NOMO-1 treated with dmso at 0.1 percent for 144 hours (cell line): ENCODE measurements around the gene CPO.

ENCODE experiments used
- DNase-seq: peaks from one replicate; lab custom pipeline; 2025; ENCODE audit not compliant: unreplicated experiment; lab: John Stamatoyannopoulos, UW

Gene CPO

DNA sequence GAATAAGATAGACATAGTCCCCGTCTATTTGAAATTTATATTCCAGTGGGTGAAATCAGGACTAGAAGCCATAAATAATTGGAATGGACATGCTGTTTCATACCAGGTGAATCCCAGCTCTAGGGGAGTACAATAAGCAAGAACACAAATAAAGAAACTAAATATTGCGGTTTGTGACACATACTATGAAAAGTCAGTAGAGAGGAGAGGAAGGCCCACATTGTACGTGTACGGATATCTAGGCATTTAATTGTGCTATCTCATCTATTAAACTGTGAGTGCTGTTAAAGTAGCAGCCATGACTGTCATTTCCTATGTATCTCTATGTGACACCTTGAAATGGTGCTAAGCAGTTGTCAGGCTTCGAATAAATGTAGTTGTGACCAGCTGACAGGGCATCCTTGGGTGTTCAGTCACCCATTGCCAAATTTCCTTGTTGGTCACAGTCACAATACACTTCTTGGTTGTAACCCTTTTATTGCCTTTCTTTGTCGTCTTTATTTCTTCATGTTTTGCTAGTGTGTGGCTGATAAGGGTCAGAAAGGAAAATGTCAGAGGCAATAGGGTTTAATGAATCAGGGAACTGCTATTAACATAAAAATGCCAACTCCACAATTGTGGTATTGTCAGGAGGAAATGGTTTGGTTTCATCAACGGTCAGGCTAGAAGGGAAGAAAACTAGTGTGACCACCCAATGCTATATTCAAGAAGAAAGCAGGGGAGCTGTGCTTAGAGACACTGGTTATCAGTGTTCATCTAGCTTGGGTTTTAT, 31.5 kb downstream of the CPO start:
- DNase-seq = no peak

DNA sequence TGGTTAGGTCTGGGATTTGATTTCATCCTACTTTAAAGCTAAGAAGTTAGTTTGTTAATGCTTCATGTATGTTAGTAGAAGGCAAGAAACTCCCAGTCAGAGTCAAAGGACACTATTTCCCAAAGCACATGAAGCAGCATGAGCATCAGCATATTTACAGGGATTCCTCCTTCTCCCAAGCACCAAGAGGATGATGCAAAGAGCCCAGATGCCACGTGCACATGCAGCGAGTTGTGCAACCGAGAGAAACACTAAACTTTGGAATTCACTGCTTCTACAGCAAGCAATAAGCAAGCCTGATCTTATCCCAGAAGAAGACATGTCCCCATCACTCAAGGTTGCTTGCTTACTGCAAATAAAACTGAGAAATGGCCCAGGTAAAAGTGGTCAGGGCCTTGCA, 32.5 kb downstream of the CPO start:
- no peak for DNase-seq

GRCh38 chr2:206974551-206974950, 35.2 kb downstream of the CPO start:
- DNase-seq = no peak

GRCh38 chr2:206978746-206979145, 39.4 kb downstream of the CPO start:
- DNase-seq = no peak

- no peak for DNase-seq
Measured at GRCh38 chr2:206979365-206979764, 40.0 kb downstream of the CPO start.

GRCh38 chr2:206979922-206980321, 40.6 kb downstream of the CPO start:
- DNase-seq = no peak

DNA sequence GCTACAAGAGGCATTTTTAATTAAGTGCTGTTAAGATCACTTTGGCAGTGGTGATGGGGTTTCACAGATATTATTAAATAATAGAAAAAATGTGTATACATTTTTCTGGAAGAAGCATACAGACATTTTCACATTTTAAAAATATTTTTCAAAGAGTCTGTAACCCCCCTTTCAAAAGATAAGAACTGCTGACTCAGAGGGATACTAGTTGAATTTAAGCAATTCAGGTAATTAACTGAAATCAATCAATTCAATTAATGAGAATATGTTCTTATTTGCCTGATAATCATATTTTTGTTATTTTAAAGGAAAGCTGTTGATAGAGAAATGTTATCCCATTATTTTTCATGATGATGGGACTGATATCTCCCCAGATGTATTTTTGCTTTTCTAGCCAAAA, 41.1 kb downstream of the CPO start:
- DNase-seq = no peak

DNA sequence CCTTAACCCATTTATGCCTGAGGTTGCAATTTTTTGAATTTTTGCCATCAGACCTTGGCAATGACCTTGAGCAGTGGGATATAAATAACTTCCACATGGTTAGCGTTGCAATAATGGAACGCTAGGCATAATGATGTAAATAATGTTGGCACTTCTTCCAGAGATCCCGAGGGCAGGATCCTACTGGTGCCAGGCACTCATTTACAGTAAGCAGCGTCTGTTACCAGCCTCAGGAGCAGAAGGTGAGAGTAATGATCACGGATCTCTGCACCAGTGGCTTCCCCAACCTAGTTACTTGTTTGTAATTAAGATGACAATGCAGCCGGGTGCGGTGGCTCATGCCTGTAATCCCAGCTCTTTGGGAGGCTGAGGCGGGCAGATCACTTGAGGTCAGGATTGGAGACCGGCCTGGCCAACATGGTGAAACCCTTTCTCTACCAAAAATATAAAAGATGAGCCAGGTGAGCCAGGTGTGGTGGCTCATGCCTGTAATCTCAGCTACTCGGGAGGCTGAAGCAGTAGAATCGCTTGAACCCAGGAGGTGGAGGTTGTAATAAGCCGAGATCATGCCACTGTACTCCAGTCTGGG, 41.9 kb downstream of the CPO start:
- DNase-seq = no peak

GRCh38 chr2:206981739-206982340, 42.5 kb downstream of the CPO start:
- DNase-seq = peak; percentile 17

GRCh38 chr2:206982360-206982955, 43.1 kb downstream of the CPO start:
- no peak for DNase-seq

DNA sequence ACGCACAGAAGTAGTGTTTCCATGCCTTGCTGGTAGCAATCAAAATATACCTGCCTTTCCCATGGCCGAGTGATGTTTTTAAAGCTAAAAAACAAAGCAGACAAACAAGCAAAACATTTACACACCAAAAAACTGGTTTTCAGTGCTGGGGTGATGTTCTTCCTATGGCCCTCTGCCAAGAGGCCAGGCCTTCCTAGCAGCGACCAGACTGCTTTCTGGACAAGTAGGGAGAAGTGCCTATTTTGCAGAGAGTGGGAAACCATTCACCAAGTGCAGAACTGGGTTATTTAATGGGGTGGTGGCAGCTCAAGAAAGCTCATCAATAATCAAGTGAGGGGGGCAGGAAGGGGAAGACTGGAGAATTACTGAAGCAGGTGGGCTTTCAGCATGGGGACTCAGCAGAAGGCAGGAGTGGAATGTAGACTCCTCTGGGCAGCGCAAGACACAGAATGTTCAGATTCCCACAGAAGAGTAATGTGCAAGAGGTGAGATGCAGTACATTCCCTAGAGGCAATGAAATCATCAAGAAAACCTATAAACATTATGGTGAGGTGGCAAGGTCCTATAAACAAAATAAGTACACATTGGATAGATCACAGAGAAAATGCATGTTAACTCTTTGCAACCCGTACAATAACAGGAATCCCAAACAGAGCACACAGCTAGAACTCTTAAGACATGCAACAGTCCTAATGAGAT, 44.0 kb downstream of the CPO start:
- no peak for DNase-seq

GRCh38 chr2:206984206-206984605, 44.9 kb downstream of the CPO start:
- peak; percentile 43 for DNase-seq

DNA sequence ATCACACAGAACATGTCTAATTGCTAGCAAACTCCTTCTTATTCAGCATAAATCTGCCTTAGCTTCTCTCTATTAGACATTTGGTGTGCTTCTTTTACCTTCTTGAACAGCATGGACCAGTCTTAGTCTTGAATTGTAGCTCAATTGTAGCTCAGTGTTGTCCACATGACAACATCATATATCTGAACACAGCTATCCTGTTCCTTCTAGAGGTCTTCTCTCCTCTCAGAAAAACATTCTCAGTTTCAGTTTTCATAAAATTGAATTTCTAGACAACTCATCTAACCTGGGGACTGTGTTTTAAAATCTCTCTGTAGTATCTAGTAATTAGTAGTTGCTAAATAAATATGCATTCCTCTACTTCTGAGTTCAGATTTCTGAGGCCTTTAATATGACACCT, 47.6 kb downstream of the CPO start:
- no peak for DNase-seq

GRCh38 chr2:206987810-206988209, 48.5 kb downstream of the CPO start:
- DNase-seq = no peak

DNA sequence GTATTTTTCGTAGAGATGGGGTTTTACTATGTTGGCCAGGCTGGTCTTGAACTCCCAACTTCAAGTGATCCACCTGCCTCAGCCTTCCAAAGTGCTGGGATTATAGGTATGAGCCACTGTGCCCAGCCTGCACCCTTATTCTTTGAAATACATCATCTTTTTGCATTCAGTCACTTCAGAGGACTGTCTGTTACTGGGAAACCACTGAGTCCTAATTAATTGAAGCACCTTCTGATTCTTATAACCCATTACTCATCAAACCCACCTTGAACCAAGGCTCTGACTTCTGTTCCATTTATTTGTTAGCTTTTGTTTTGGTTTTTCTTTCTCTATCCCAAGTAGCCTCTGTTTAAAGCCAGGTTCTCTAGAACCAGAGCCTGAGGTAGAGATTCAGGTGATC, 49.6 kb downstream of the CPO start:
- DNase-seq = no peak

- DNase-seq = no peak
Measured at GRCh38 chr2:206989311-206989710, 50.0 kb downstream of the CPO start.

- no peak for DNase-seq
Measured at GRCh38 chr2:206990360-206990759, 51.0 kb downstream of the CPO start.

DNA sequence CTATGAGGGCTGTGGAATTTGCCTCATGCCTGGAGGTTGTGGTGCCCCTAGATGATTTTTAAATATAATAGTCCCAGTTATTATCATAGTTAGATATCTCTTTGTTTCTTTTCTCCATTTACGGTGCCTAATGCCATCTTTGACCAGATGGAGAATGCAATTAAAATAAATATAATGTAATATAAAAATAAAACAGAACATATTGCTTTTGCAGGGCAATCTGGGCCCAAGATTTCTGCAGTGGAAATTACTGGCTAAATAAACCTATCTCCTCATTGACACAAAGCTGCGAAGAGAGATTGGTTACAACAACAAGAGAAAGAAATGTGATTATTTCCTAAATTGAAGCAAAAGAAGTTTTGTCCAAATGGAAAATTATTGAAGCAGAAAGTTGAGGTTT, 51.8 kb downstream of the CPO start:
- DNase-seq = no peak

GRCh38 chr2:206993396-206993911, 54.1 kb downstream of the CPO start:
- DNase-seq = no peak

GRCh38 chr2:206993964-206994363, 54.6 kb downstream of the CPO start:
- peak; percentile 15 for DNase-seq

DNA sequence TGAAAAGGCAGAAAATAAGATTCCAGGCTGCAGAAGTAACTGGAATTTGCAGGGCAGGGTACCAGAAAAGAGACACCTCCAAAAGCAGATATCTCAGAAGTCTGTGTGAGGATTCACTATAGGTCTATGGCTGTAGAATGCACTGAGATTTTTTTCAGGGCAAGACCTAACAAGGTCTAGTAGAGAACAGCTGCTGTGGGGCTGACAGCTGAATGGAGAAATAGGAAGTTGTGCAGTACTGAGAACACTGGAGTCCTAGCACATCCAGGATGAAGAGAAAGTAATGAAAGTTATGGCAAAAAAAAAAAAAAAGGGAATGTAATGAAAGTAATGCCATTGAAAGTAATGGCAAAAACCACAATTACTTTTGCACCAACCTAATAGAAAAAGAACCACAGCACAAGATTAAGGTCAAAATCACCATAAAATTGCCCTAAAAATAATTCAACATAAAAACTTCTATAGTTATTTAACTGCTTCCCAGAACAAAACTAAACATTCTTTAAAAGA, 57.3 kb downstream of the CPO start:
- no peak for DNase-seq
